Kidney capillary endothelial cell (primary cell): ENCODE measurements around the gene ADAMTS2.
"Not testable (repeated sequence)": the region's sequence is repeated elsewhere in the genome, so short reads cannot be mapped to it uniquely, and the experiment has no call there.

Source experiments
- DNase-seq: peaks from one replicate; pipeline ENCODE4 v3.0.0-alpha.2; 2018; ENCODE audit warnings: low spot score

The ADAMTS2 gene

GRCh38 chr5:179325296-179326031 is 19.8 kb downstream of the ADAMTS2 start:
- DNase-seq: no peak

- DNase-seq: no peak
These were observed 20.4 kb downstream of the ADAMTS2 start for GRCh38 chr5:179324760-179325295.

GRCh38 chr5:179324316-179324715 is 20.9 kb downstream of the ADAMTS2 start:
- not testable (repeated sequence) for DNase-seq

GRCh38 chr5:179323026-179323870 is 22.0 kb downstream of the ADAMTS2 start:
- no peak for DNase-seq

GRCh38 chr5:179322071-179323025 is 22.9 kb downstream of the ADAMTS2 start:
- no peak for DNase-seq

- DNase-seq: no peak
These were observed 23.9 kb downstream of the ADAMTS2 start for GRCh38 chr5:179321206-179321987.

- DNase-seq: no peak
These were observed 25.4 kb downstream of the ADAMTS2 start for GRCh38 chr5:179319741-179320281.

- DNase-seq: no peak
These were observed 26.1 kb downstream of the ADAMTS2 start for GRCh38 chr5:179319123-179319522.

- DNase-seq: no peak
These were observed 26.9 kb downstream of the ADAMTS2 start for GRCh38 chr5:179318221-179318955.

- DNase-seq: no peak
These were observed 27.6 kb downstream of the ADAMTS2 start for GRCh38 chr5:179317411-179318220.

- no peak for DNase-seq
These were observed 28.3 kb downstream of the ADAMTS2 start for GRCh38 chr5:179316982-179317381.

GRCh38 chr5:179316111-179316551 is 29.1 kb downstream of the ADAMTS2 start:
- no peak for DNase-seq

GRCh38 chr5:179315356-179315890 is 29.8 kb downstream of the ADAMTS2 start:
- DNase-seq: no peak

GRCh38 chr5:179314606-179315355 is 30.5 kb downstream of the ADAMTS2 start:
- DNase-seq: no peak

GRCh38 chr5:179313849-179314521 is 31.3 kb downstream of the ADAMTS2 start:
- no peak for DNase-seq

- DNase-seq: no peak
These were observed 32.6 kb downstream of the ADAMTS2 start for GRCh38 chr5:179312557-179313235.

- DNase-seq: no peak
These were observed 33.7 kb downstream of the ADAMTS2 start for GRCh38 chr5:179311581-179311980.
